A549 (cell line): ENCODE data around the gene COL6A6. TPM values are rescaled to one million over a fixed set of nuclear protein-coding genes. Genes with fewer than 3 reads are reported as not detected.
A peak's percentile ranks its signal among the peaks of the same experiment; 100 is the strongest.

Source experiments
- ATAC-seq, 2 experiments: fragments of 200-7000 bp in 1 of 2; fragments of >200 bp in 1 of 2; cut with Nextera tagmentation in 1 of 2; cut with Tn5 transposase in 1 of 2; 3 replicates each; pipeline versions ENCODE4 v1.8.0 to v1.9.1; 2018 to 2020; ENCODE audit warnings: mild to moderate bottlenecking in 1 of 2, moderate library complexity in 1 of 2
- CTCF ChIA-PET: fragments of 300-600 bp; sonication (Branson Sonifier 250); formaldehyde crosslinking; extraction: SDS; loops from one replicate; lab custom pipeline; 2021; ENCODE audit warnings: antibody characterized with exemption, inconsistent platforms; lab: Yijun Ruan, JAX
- POLR2A ChIA-PET: fragments of 350-600 bp; formaldehyde crosslinking; extraction: SDS; loops from one replicate; lab custom pipeline; 2021; ENCODE audit warnings: antibody characterized with exemption, inconsistent platforms; lab: Yijun Ruan, JAX
- DNase-seq, 2 experiments: peaks; one replicate each; pipeline versions ENCODE4 v3.0.0 to v3.0.0-alpha.2; 2011 to 2016; ENCODE audit warnings: low read depth in 1 of 2, low spot score in 1 of 2
- FAIRE-seq: peaks from 2 replicates; lab custom pipeline; 2011; peaks lifted over from hg19 to GRCh38; lab: Jason Lieb, UNC
- H3K27ac ChIP-seq, 2 experiments: fragments of >200 bp; sonication (Bioruptor Twin); formaldehyde crosslinking; 3 replicates each; pipeline ENCODE4 v1.5.1; 2016 to 2017
- H3K4me1 ChIP-seq: fragments of >200 bp; sonication (Bioruptor Twin); formaldehyde crosslinking; 3 replicates; pipeline ENCODE4 v1.6.1; 2016
- H3K4me2 ChIP-seq: fragments of >200 bp; sonication (Bioruptor Twin); formaldehyde crosslinking; 3 replicates; pipeline ENCODE4 v1.6.1; 2016
- H3K4me3 ChIP-seq: fragments of >200 bp; sonication (Bioruptor Twin); formaldehyde crosslinking; 3 replicates; pipeline ENCODE4 v1.5.1; 2016
- H3K9me3 ChIP-seq: fragments of >200 bp; sonication (Bioruptor Twin); formaldehyde crosslinking; 3 replicates; pipeline ENCODE4 v1.6.1; 2016
- BHLHE40 ChIP-seq: IDR thresholded peaks from 2 replicates; pipeline ENCODE4 v1.6.1; 2012; ENCODE audit warnings: low read depth, low read length, inconsistent platforms
- CEBPB ChIP-seq, 2 experiments: fragments of >200 bp in 1 of 2; sonication (Bioruptor Twin) in 1 of 2; formaldehyde crosslinking in 1 of 2; IDR thresholded peaks; 2 replicates each; pipeline ENCODE4 v1.6.1; 2012 to 2016
- CHD2 ChIP-seq: fragments of 150-350 bp; IDR thresholded peaks from 2 replicates; pipeline ENCODE4 v1.6.1; 2014; ENCODE audit warnings: low read length; ENCODE audit not compliant: partially characterized antibody
- CHD4 ChIP-seq: fragments of 200-600 bp; sonication (generic); IDR thresholded peaks from 2 replicates; pipeline ENCODE4 v1.6.1; 2016; ENCODE audit warnings: antibody characterized with exemption, mild to moderate bottlenecking, borderline replicate concordance
- FOSB ChIP-seq: fragments of 250-450 bp; sonication (Bioruptor Pico); IDR thresholded peaks from 2 replicates; pipeline ENCODE4 v1.5.0; 2020; ENCODE audit warnings: mild to moderate bottlenecking, moderate library complexity
- FOXS1 ChIP-seq: fragments of 250-450 bp; sonication (Bioruptor Pico); IDR thresholded peaks from 2 replicates; pipeline ENCODE4 v1.5.0; 2020; ENCODE audit warnings: mild to moderate bottlenecking, moderate library complexity
- GATA3 ChIP-seq: IDR thresholded peaks from 2 replicates; pipeline ENCODE4 v1.6.1; 2012; ENCODE audit warnings: borderline replicate concordance
- HOXB5 ChIP-seq: fragments of 250-450 bp; sonication (Bioruptor Pico); IDR thresholded peaks from 2 replicates; pipeline ENCODE4 v1.5.0; 2020; ENCODE audit warnings: mild to moderate bottlenecking, moderate library complexity
- MYC ChIP-seq: IDR thresholded peaks from 2 replicates; pipeline ENCODE4 v1.6.1; 2012; ENCODE audit warnings: mild to moderate bottlenecking, inconsistent platforms, low read length, improper control_type of control experiment, borderline replicate concordance
- NFE2L2 ChIP-seq: fragments of 150-350 bp; conservative IDR thresholded peaks from 2 replicates; pipeline ENCODE4 v1.6.1; 2014; ENCODE audit warnings: low read length
- NPAS2 ChIP-seq: fragments of 250-450 bp; sonication (Bioruptor Pico); IDR thresholded peaks from 2 replicates; pipeline ENCODE4 v1.8.0; 2022; ENCODE audit warnings: mild to moderate bottlenecking, moderate library complexity, borderline replicate concordance
- RAD21 ChIP-seq, 2 experiments: fragments of >200 bp in 1 of 2; sonication (Bioruptor Twin) in 1 of 2; formaldehyde crosslinking in 1 of 2; IDR thresholded peaks in 1 of 2; conservative IDR thresholded peaks in 1 of 2; 2 replicates in 1 of 2; 3 replicates in 1 of 2; pipeline ENCODE4 v1.6.1; 2012 to 2018; ENCODE audit warnings: inconsistent platforms in 1 of 2
- RARB ChIP-seq: fragments of 250-450 bp; sonication (Bioruptor Pico); IDR thresholded peaks from 2 replicates; pipeline ENCODE4 v1.8.0; 2021; ENCODE audit warnings: mild to moderate bottlenecking, moderate library complexity
- RNF2 ChIP-seq: fragments of 200-600 bp; sonication (generic); IDR thresholded peaks from 2 replicates; pipeline ENCODE4 v1.6.1; 2016; ENCODE audit warnings: low read depth, mild to moderate bottlenecking, antibody characterized with exemption, moderate library complexity, borderline replicate concordance
- TP53 ChIP-seq: fragments of 250-450 bp; sonication (Bioruptor Pico); IDR thresholded peaks from 2 replicates; pipeline ENCODE4 v1.5.0; 2021; ENCODE audit warnings: mild to moderate bottlenecking, moderate library complexity
- WGBS: methylation state at CpG from one replicate; pipeline ENCODE4 v1.1.6; 2017; ENCODE audit errors: missing lambda C conversion rate; 5-methylcytosine and 5-hydroxymethylcytosine counted together
- polyA plus RNA-seq, 4 experiments: library from polyadenylated mRNA; depleted of rRNA in 3 of 4; stranded (reverse); fragments of >200 nt; fragmentation: RNase III in 1 of 4; extraction: RNeasy Plus Mini Kit Qiagen cat#74134 plus additional on column Dnase treatment in 1 of 4; gene quantifications; 2 replicates in 3 of 4; 3 replicates in 1 of 4; pipeline ENCODE4 v1.2.3, GENCODE V29; 2011 to 2017
- TF ChIP-seq, protein P1 (sequence below): IDR thresholded peaks from 2 replicates; pipeline ENCODE4 v1.6.1; 2012
- TF ChIP-seq, protein P2 (sequence below): fragments of >200 bp; sonication (Bioruptor Twin); formaldehyde crosslinking; IDR thresholded peaks from 3 replicates; pipeline ENCODE4 v1.5.1; 2016
- TF ChIP-seq, protein P3 (sequence below): fragments of 250-450 bp; sonication (Bioruptor Pico); IDR thresholded peaks from 2 replicates; pipeline ENCODE4 v1.5.0; 2021; ENCODE audit warnings: mild to moderate bottlenecking, moderate library complexity, borderline replicate concordance

The COL6A6 gene
- polyA plus RNA-seq, 2 of the 4 experiments (the other 2 are of a cell fraction): not detected

DNA sequence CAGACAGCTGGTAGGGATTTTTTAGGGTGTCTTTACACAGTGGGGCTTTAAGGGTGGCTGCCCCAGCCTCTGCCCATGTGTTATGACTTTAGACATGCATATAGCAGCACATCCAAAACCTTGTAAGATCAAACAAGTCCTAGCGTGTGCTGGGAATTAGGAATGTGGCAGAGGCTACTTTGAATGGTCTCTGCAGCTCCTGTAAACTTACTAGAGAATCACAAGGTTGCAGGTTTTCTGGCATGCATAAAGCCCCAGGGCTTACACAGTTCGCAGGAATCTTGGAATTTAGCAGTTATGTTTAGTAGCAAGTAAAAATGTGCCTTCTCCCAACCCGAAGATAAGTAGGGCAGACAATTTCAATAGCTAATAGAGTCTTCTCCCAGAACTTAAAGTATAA, 46.9 kb upstream of the COL6A6 start (continued):
- TF ChIP-seq, protein P1, sequence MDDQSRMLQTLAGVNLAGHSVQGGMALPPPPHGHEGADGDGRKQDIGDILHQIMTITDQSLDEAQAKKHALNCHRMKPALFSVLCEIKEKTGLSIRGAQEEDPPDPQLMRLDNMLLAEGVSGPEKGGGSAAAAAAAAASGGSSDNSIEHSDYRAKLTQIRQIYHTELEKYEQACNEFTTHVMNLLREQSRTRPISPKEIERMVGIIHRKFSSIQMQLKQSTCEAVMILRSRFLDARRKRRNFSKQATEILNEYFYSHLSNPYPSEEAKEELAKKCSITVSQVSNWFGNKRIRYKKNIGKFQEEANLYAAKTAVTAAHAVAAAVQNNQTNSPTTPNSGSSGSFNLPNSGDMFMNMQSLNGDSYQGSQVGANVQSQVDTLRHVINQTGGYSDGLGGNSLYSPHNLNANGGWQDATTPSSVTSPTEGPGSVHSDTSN: no peak

DNA sequence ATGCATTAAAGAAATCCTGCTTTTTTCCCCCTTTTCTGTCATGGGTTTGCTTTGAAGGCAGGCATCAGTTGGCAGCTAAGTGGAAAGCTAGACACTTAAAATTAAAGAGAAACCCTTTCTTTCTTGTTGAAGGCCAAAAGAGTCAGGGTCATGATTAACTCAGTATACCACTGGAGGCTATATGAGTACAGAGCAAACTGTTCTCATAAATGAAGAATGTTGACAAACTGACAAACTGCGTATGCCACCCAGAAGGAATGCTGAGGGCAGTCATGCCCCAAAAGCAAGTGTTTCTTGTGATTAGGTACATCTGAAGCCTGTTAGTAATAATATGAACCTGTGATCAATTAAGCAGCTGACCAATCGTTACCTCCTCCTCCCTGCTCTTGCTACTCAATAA, 43.6 kb upstream of the COL6A6 start:
- Histone ChIP-seq H3K27ac (no peak overlapping the region), H3K9me3 (no peaks in the 10 kb centered on the region)
- TF ChIP-seq CEBPB (IDR thresholded peaks at IDR 0.05) (no peak), GATA3 (no peak), TP53 (CRISPR knock-in tag) (no peak), BHLHE40 (no peak)
- TF ChIP-seq, protein P2, sequence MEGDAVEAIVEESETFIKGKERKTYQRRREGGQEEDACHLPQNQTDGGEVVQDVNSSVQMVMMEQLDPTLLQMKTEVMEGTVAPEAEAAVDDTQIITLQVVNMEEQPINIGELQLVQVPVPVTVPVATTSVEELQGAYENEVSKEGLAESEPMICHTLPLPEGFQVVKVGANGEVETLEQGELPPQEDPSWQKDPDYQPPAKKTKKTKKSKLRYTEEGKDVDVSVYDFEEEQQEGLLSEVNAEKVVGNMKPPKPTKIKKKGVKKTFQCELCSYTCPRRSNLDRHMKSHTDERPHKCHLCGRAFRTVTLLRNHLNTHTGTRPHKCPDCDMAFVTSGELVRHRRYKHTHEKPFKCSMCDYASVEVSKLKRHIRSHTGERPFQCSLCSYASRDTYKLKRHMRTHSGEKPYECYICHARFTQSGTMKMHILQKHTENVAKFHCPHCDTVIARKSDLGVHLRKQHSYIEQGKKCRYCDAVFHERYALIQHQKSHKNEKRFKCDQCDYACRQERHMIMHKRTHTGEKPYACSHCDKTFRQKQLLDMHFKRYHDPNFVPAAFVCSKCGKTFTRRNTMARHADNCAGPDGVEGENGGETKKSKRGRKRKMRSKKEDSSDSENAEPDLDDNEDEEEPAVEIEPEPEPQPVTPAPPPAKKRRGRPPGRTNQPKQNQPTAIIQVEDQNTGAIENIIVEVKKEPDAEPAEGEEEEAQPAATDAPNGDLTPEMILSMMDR: no peak
- TF ChIP-seq, all 56 proteins: peak for 0
- H3K4me2 ChIP-seq: no peak overlapping the region
- 2% methylated on average over 2 of the region's 2 CpGs for WGBS
- H3K4me1 ChIP-seq: no peaks in the 10 kb centered on the region
- ATAC-seq (no peak), FAIRE-seq (no peak), DNase-seq (no peak)
- no peak overlapping the region for H3K4me3 ChIP-seq
- ChIA-PET POLR2A (no interaction called here), CTCF (no interaction called here)

DNA sequence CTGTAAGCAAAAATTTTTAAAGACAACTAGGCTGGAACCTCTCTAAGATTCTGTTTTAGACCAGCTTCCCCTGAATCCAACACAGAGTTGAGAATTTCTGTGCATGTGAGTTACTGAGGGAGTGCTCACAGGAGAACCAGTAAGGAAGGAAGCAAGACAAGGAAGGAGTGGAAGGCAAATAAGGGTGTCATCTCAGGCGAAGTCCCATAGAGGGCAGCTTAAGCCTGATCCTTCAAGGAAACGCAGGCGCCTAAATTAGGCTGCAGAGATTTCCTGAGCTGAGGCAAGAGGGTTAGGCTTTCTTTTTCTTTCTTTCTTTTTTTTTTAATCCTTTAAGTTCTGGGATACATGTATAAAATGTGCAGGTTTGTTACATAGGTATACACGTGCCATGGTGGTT, 36.2 kb upstream of the COL6A6 start:
- Histone ChIP-seq H3K4me3 (no peak overlapping the region), H3K4me1 (no peaks in the 10 kb centered on the region), H3K27ac (no peak overlapping the region), H3K4me2 (no peak overlapping the region), H3K9me3 (no peaks in the 10 kb centered on the region)
- WGBS: 0% methylated on average over 4 of the region's 4 CpGs
- peak in 1 of 2 experiments; percentile 77; a peak in 4 of 6 replicates for ATAC-seq
- no peak for TF ChIP-seq CHD2
- TF ChIP-seq NPAS2 (CRISPR knock-in tag): no peak
- no peak for TF ChIP-seq MYC
- TF ChIP-seq, protein P3, sequence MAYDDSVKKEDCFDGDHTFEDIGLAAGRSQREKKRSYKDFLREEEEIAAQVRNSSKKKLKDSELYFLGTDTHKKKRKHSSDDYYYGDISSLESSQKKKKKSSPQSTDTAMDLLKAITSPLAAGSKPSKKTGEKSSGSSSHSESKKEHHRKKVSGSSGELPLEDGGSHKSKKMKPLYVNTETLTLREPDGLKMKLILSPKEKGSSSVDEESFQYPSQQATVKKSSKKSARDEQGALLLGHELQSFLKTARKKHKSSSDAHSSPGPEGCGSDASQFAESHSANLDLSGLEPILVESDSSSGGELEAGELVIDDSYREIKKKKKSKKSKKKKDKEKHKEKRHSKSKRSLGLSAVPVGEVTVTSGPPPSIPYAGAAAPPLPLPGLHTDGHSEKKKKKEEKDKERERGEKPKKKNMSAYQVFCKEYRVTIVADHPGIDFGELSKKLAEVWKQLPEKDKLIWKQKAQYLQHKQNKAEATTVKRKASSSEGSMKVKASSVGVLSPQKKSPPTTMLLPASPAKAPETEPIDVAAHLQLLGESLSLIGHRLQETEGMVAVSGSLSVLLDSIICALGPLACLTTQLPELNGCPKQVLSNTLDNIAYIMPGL (CRISPR knock-in tag): no peak
- peak in 1 of 2 experiments; percentile 22; a peak in 1 of 5 replicates for TF ChIP-seq RAD21 (conservative IDR thresholded peaks at IDR 0.05 in 1 of 2, IDR thresholded peaks at IDR 0.05 in 1 of 2)
- no peak for TF ChIP-seq NFE2L2
- TF ChIP-seq, protein P2: 0 out of 3 replicates have a peak, but pooled peaks have one; percentile 8
- FAIRE-seq: no peak
- peak; percentile 9 to 45 for DNase-seq
- POLR2A ChIA-PET: no interaction called here
- CTCF ChIA-PET: interaction anchor here (0.7 kb wide), 2 partner anchors 413 to 707 kb away, joined by 3 read pairs; partner anchors contain the start of gene ATP2C1

DNA sequence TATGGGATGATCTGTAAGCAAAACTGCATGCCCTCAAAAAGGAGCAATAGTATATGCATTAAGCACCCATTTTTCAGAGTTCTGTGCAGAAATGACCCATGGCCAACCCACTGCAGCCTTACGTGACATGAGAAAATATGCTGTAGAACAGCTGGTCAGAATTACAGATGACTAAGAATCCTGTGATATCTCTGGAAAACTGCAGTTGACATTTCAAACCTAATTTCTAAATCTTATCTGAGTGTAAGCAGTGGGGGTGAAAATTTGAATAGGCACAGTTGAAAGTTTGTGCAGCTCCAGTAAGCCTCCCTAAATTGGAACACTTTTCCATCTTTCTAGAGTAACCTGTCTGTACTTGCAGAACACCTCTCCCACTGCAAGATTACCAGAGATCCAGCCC, 28.7 kb upstream of the COL6A6 start:
- no peak overlapping the region for H3K4me2 ChIP-seq
- no peaks in the 10 kb centered on the region for H3K9me3 ChIP-seq
- H3K4me3 ChIP-seq: no peak overlapping the region
- POLR2A ChIA-PET: no interaction called here
- H3K4me1 ChIP-seq: no peaks in the 10 kb centered on the region
- no peak overlapping the region for H3K27ac ChIP-seq
- DNase-seq (no peak), FAIRE-seq (no peak), ATAC-seq (no peak)
- TF ChIP-seq CHD4 (no peak), RAD21 (conservative IDR thresholded peaks at IDR 0.05 in 1 of 2, IDR thresholded peaks at IDR 0.05 in 1 of 2) (no peak), NFE2L2 (no peak), NPAS2 (CRISPR knock-in tag) (no peak), HOXB5 (CRISPR knock-in tag) (no peak), RNF2 (no peak), RARB (no peak), FOSB (CRISPR knock-in tag) (no peak), FOXS1 (no peak)
- WGBS: 8% methylated on average over 1 of the region's 1 CpG
- CTCF ChIA-PET: no interaction called here
